H9 (cell line): ENCODE results near the gene SLC4A2. TPM values are rescaled to one million over a fixed set of nuclear protein-coding genes. Genes with fewer than 3 reads are reported as not detected.

ENCODE experiments used
- DNase-seq: peaks from one replicate; pipeline ENCODE4 v3.0.0-alpha.2; 2017
- H2AFZ ChIP-seq: one replicate; pipeline ENCODE4 v1.6.1; 2013; ENCODE audit warnings: mild to moderate bottlenecking, low read length, control low read depth, moderate library complexity
- H2AK5ac ChIP-seq: 2 replicates; pipeline ENCODE4 v1.6.1; 2013; ENCODE audit warnings: low read length, control low read depth, mixed read lengths; ENCODE audit not compliant: insufficient read length
- H2BK120ac ChIP-seq: one replicate; pipeline ENCODE4 v1.6.1; 2013; ENCODE audit warnings: low read depth, mild to moderate bottlenecking, low read length, control low read depth, inconsistent platforms; ENCODE audit not compliant: poor library complexity, severe bottlenecking
- H2BK12ac ChIP-seq: 2 replicates; pipeline ENCODE4 v1.6.1; 2013; ENCODE audit warnings: low read length, control low read depth, mixed read lengths, low read depth; ENCODE audit not compliant: insufficient read length
- H2BK15ac ChIP-seq: 2 replicates; pipeline ENCODE4 v1.6.1; 2013; ENCODE audit warnings: low read depth, low read length, control low read depth
- H2BK20ac ChIP-seq: one replicate; pipeline ENCODE4 v1.6.1; 2013; ENCODE audit warnings: low read depth, mild to moderate bottlenecking, low read length, control low read depth, inconsistent platforms; ENCODE audit not compliant: poor library complexity, severe bottlenecking
- H2BK5ac ChIP-seq: 2 replicates; pipeline ENCODE4 v1.6.1; 2013; ENCODE audit warnings: low read length, control low read depth, mixed read lengths; ENCODE audit not compliant: insufficient read length
- H3K14ac ChIP-seq: 2 replicates; pipeline ENCODE4 v1.6.1; 2013; ENCODE audit warnings: low read length, control low read depth; ENCODE audit not compliant: insufficient read depth
- H3K18ac ChIP-seq: 2 replicates; pipeline ENCODE4 v1.6.1; 2013; ENCODE audit warnings: low read depth, mild to moderate bottlenecking, mixed read lengths, low read length, control low read depth; ENCODE audit not compliant: insufficient read length
- H3K23ac ChIP-seq: 2 replicates; pipeline ENCODE4 v1.6.1; 2013; ENCODE audit warnings: low read length, control low read depth, mixed read lengths, low read depth; ENCODE audit not compliant: insufficient read length
- H3K23me2 ChIP-seq: 2 replicates; pipeline ENCODE4 v1.6.1; 2013; ENCODE audit warnings: low read depth, mild to moderate bottlenecking, mixed read lengths, low read length, control low read depth; ENCODE audit not compliant: insufficient read length, poor library complexity, severe bottlenecking
- H3K27ac ChIP-seq: 2 replicates; pipeline ENCODE4 v1.5.1; 2013; ENCODE audit warnings: low read length, control low read depth, mixed read lengths, low read depth; ENCODE audit not compliant: insufficient read length
- H3K27me3 ChIP-seq: 2 replicates; pipeline ENCODE4 v1.6.1; 2013; ENCODE audit warnings: low read length, control low read depth, inconsistent platforms; ENCODE audit not compliant: insufficient read depth
- H3K4ac ChIP-seq: 2 replicates; pipeline ENCODE4 v1.6.1; 2013; ENCODE audit warnings: low read depth, mild to moderate bottlenecking, control low read depth, inconsistent platforms, low read length, moderate library complexity
- H3K4me1 ChIP-seq: 2 replicates; pipeline ENCODE4 v1.6.1; 2013; ENCODE audit warnings: low read length, control low read depth, inconsistent platforms; ENCODE audit not compliant: insufficient read depth
- H3K4me2 ChIP-seq: 2 replicates; pipeline ENCODE4 v1.6.1; 2013; ENCODE audit warnings: low read length, control low read depth, mixed read lengths; ENCODE audit not compliant: insufficient read length, insufficient read depth
- H3K56ac ChIP-seq: 2 replicates; pipeline ENCODE4 v1.6.1; 2013; ENCODE audit warnings: low read depth, mild to moderate bottlenecking, mixed read lengths, low read length, control low read depth; ENCODE audit not compliant: insufficient read length
- H3K79me1 ChIP-seq: 2 replicates; pipeline ENCODE4 v1.6.1; 2013; ENCODE audit warnings: low read depth, mild to moderate bottlenecking, moderate library complexity, low read length, control low read depth, inconsistent platforms; ENCODE audit not compliant: insufficient read depth, poor library complexity, severe bottlenecking
- H3K79me2 ChIP-seq: 2 replicates; pipeline ENCODE4 v1.6.1; 2013; ENCODE audit warnings: low read length, control low read depth, inconsistent platforms; ENCODE audit not compliant: insufficient read depth
- H3K9ac ChIP-seq: 2 replicates; pipeline ENCODE4 v1.6.1; 2013; ENCODE audit warnings: low read length, control low read depth, mixed read lengths; ENCODE audit not compliant: insufficient read length; ENCODE audit errors: extremely low read depth
- H3K9me3 ChIP-seq: one replicate; pipeline ENCODE4 v1.6.1; 2013; ENCODE audit warnings: low read depth, low read length, inconsistent platforms; ENCODE audit not compliant: control insufficient read depth
- H3T11ph ChIP-seq: one replicate; pipeline ENCODE4 v1.6.1; 2013; ENCODE audit warnings: mild to moderate bottlenecking, low read length, control low read depth, inconsistent platforms
- H4K20me1 ChIP-seq: one replicate; pipeline ENCODE4 v1.6.1; 2013; ENCODE audit not compliant: control insufficient read depth, insufficient read length, insufficient read depth
- H4K5ac ChIP-seq: 2 replicates; pipeline ENCODE4 v1.6.1; 2013; ENCODE audit warnings: low read depth, mild to moderate bottlenecking, mixed read lengths, low read length, control low read depth; ENCODE audit not compliant: insufficient read length
- H4K8ac ChIP-seq: replicated peaks from 2 replicates; pipeline ENCODE4 v1.6.1; 2013; ENCODE audit warnings: low read length, control low read depth, mixed read lengths, low read depth; ENCODE audit not compliant: insufficient read length
- H4K91ac ChIP-seq: 2 replicates; pipeline ENCODE4 v1.6.1; 2013; ENCODE audit warnings: low read depth, mild to moderate bottlenecking, moderate library complexity, mixed read lengths, low read length, control low read depth; ENCODE audit not compliant: insufficient read length
- H3K27ac Mint-ChIP-seq, 3 experiments: 2 replicates in 2 of 3; 3 replicates in 1 of 3; pipeline ENCODE4 v1.8.0; 2020 to 2021; ENCODE audit warnings: mixed read lengths in 3 of 3, mild to moderate bottlenecking in 1 of 3, moderate library complexity in 1 of 3
- H3K27me3 Mint-ChIP-seq: 2 replicates; pipeline ENCODE4 v1.8.0; 2021; ENCODE audit warnings: low read depth, mild to moderate bottlenecking, moderate library complexity, mixed read lengths
- H3K36me3 Mint-ChIP-seq, 3 experiments: 2 replicates in 2 of 3; 3 replicates in 1 of 3; pipeline ENCODE4 v1.8.0; 2020 to 2021; ENCODE audit warnings: low read depth in 3 of 3, mixed read lengths in 3 of 3; ENCODE audit not compliant: insufficient read depth in 1 of 3
- H3K4me1 Mint-ChIP-seq, 2 experiments: 2 replicates each; pipeline ENCODE4 v1.8.0; 2020; ENCODE audit warnings: mixed read lengths in 2 of 2
- H3K4me3 Mint-ChIP-seq, 2 experiments: 2 replicates in 1 of 2; 3 replicates in 1 of 2; pipeline ENCODE4 v1.8.0; 2020 to 2021; ENCODE audit warnings: mild to moderate bottlenecking in 2 of 2, mixed read lengths in 2 of 2, moderate library complexity in 1 of 2
- H3K9me3 Mint-ChIP-seq, 2 experiments: 2 replicates in 1 of 2; 3 replicates in 1 of 2; pipeline ENCODE4 v1.8.0; 2020; ENCODE audit warnings: mild to moderate bottlenecking in 2 of 2, mixed read lengths in 2 of 2, moderate library complexity in 1 of 2
- CTCF ChIP-seq: fragments of 200-600 bp; sonication (generic); conservative IDR thresholded peaks from 3 replicates; pipeline ENCODE4 v1.8.0; 2021; ENCODE audit warnings: antibody characterized with exemption, mild to moderate bottlenecking
- WGBS: extraction: QIAGEN DNeasy Blood & Tissue Kit; methylation state at CpG from one replicate; pipeline ENCODE4 v1.1.7; 2013; ENCODE audit warnings: missing lambda C conversion rate, low lambda C conversion rate, mixed read lengths; ENCODE audit not compliant: insufficient read length; ENCODE audit errors: extremely low coverage; 5-methylcytosine and 5-hydroxymethylcytosine counted together
- total RNA-seq: library from RNA; stranded (reverse); gene quantifications from 2 replicates; pipeline ENCODE4 v1.2.1, GENCODE V29; 2021

SLC4A2 gene
- total RNA-seq, 1 experiment from 2014 or later, result 136 TPM

GRCh38 chr7:151028131-151028947 is 31.1 kb upstream of the SLC4A2 start, which contains the start of gene ABCB8:
Gene ABCB8, plus strand, starts transcription at chr7:151028450. Its CDS starts 66 bp downstream, at chr7:151028516.
- Histone ChIP-seq H3K4me1 (peaks cover 2% of the 10 kb centered on the region; the same call in 1 of the 2 replicates), H2AFZ (peak within 1 kb of the TSS; percentile 79)

More at GRCh38 chr7:151028131-151028947, 31.1 kb upstream of the SLC4A2 start, which contains the start of gene ABCB8:
- Mint-ChIP-seq H3K4me1 (peaks cover 22 to 34% of the 10 kb centered on the region in 2 experiments), H3K27ac (peak within 1 kb of the TSS; percentile 82 to 98 (median 98); a peak in 5 of 7 replicates), H3K36me3 (no peaks in the 10 kb centered on the region; a peak in 1 of 7 replicates), H3K4me3 (peak within 1 kb of the TSS; percentile 87 to 90), H3K9me3 (no peaks in the 10 kb centered on the region; a peak in 1 of 5 replicates), H3K27me3 (peaks cover 25% of the 10 kb centered on the region)
- no peak within 1 kb of the TSS for H4K5ac ChIP-seq
- H3K18ac ChIP-seq, result peak within 1 kb of the TSS; percentile 16
- peak within 1 kb of the TSS; percentile 46 for H3K9ac ChIP-seq
- peaks cover 6% of the 10 kb centered on the region for H3K23me2 ChIP-seq
- peak; percentile 49; the same call in 2 of the 3 replicates for TF ChIP-seq CTCF
- no peak within 1 kb of the TSS for H3T11ph ChIP-seq
- no peak within 1 kb of the TSS for H4K91ac ChIP-seq
- no peak within 1 kb of the TSS for H2BK120ac ChIP-seq
- no peaks in the 10 kb centered on the region for H3K9me3 ChIP-seq
- H2BK20ac ChIP-seq, result no peak within 1 kb of the TSS
- no peak within 1 kb of the TSS for H3K23ac ChIP-seq
- peak within 1 kb of the TSS; percentile 62 for H3K4me2 ChIP-seq
- H2AK5ac ChIP-seq, result no peak within 1 kb of the TSS
- no peak within 1 kb of the TSS for H3K56ac ChIP-seq
- no peak within 1 kb of the TSS for H4K8ac ChIP-seq
- H4K20me1 ChIP-seq, result no peaks in the 10 kb centered on the region
- H2BK5ac ChIP-seq, result no peak within 1 kb of the TSS
- no peaks in the 10 kb centered on the region for H3K79me1 ChIP-seq
- H3K27me3 ChIP-seq, result no peaks in the 10 kb centered on the region
- DNase-seq, result peak; percentile 99
- H3K14ac ChIP-seq, result no peak within 1 kb of the TSS; the same call in 1 of the 2 replicates
- H3K79me2 ChIP-seq, result no peaks in the 10 kb centered on the region
- no peak within 1 kb of the TSS for H2BK12ac ChIP-seq
- H2BK15ac ChIP-seq, result no peak within 1 kb of the TSS
- WGBS, result no CpG with 5 or more reads among the region's 53 CpGs
- H3K27ac ChIP-seq, result no peak within 1 kb of the TSS
- no peak within 1 kb of the TSS for H3K4ac ChIP-seq
